ENCODE results near the gene PTOV1.
A peak's percentile ranks its signal among the peaks of the same experiment; 100 is the strongest.

Gene PTOV1

DNA sequence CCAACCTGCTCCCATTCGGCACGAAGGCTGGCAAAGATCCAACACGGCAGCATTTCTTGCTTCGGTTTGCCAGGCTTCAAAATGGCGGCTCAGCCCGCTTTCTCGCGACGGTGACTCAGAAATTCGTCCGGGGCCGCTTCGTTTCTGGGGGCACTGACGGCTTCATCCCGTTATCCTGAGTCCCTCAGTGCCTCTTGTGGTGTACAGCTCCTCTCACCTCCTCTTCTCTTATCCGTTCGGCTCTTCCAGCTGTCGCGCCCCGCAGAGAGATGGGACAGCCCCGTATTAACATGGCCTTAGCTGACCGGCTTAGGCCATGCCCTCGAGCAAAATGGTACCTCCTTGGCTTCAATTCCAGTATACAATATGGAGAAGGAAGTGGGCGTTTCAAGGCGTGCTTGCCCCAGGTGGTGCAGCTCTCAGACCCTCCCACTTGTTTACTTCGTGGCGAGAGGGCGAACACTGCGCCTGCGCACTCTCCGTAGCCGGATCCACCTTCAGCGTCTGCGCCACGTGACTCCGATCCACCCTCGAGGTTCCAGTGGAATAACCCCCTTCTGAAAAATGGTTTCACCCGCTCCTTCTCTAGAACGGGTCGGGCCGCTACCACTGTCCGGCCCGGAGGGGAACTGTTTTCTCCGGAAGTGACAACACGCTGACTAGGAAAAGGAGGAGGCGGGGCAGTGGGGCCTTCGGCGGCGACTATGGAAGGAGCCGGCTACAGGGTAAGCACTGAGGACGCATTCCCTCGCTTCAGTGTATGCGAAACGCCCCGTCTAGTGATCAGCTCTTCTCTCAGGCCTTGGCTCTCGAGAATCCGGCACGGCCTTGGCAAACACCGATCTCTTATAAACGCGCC lies 26.3 kb downstream of the PTOV1 start, which contains the start of the genes AKT1S1 and TBC1D17:
AKT1S1 (minus strand) TSS at position 336 of the 859 bp plus-strand sequence. CDS start 4,060 bp downstream, outside the sequence.
TBC1D17 (plus strand) TSS at position 683 of the 859 bp plus-strand sequence; CDS start at position 705, 22 bp downstream.
- DNase-seq, result peak; percentile 99

GRCh38 chr19:49877879-49878743 lies 27.2 kb downstream of the PTOV1 start:
- DNase-seq, result peak; percentile 93

- no peak for DNase-seq
Observed at GRCh38 chr19:49878744-49879070, 27.7 kb downstream of the PTOV1 start.

GRCh38 chr19:49879243-49879963 lies 28.4 kb downstream of the PTOV1 start:
- DNase-seq, result no peak

DNA sequence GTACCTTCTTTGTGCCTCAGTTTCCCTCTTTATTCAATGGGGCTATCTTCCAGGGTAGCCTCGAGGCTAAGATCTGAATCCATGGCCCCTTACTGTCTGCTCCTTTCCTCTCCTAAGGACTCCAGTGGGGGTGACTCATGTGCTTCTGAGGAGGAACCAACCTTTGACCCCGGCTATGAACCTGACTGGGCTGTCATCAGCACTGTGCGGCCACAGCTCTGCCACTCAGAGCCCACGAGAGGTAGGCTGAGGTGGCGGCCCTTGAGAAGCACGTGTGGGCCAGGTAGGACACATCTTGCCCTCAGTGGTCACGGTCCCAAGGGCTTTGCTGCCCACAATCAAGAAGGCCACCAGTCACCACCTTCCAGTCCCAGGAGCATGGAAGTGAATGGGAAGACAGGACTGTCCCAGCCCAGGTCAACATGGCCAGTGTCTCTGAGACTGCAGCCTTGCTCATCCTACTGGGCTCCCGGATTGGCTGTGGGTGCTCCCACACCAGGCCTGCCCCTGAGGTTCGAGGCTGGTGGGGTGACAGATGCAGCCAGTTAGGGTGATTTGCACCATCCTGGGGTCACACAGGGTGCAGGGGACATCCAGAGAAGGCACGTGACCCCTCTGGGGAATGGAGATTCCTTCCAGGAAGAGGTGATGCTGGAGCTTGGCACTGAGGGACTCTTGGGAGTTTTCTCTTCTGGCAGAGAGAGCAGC lies 29.4 kb downstream of the PTOV1 start:
- DNase-seq, result no peak

DNA sequence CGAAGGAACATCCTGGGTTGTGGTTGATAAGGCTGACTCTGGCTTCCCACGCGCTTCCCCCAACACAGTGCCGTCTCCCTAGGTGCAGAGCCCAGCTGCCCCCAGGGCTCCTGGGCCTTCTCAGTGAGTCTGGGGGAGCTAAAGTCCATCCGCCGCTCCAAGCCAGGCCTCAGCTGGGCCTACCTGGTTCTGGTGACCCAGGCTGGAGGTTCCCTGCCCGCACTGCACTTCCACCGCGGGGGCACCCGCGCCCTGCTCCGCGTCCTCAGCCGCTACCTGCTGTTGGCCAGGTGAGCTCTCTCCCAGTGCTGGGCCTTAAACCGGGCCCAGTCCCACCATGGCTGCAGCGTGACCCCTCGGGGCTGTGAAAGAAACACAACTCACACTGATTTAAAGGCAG lies 30.2 kb downstream of the PTOV1 start:
- DNase-seq, result no peak

GRCh38 chr19:49881672-49882394 lies 30.9 kb downstream of the PTOV1 start:
- no peak for DNase-seq

- no peak for DNase-seq
Observed at GRCh38 chr19:49882643-49883042, 31.7 kb downstream of the PTOV1 start.

DNA sequence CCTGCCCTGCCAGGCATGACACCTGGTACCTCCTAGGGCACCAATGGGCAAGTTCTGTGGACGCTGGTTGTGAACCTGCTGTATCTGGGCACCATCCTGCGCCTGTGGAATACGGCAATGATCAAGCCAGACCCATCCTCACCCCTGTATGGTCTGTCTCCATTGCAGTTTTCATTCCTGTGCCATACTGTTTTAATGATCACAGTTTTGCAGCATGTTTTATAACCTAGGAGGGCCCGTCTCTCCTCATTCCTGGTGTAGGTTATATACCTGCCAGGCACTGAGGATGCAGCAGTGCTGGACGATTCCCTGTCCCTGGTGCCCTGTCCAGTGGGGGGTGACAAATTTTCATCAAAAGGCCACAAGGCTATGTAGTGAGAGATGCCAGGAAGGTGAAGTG lies 32.1 kb downstream of the PTOV1 start:
- DNase-seq, result no peak

DNA sequence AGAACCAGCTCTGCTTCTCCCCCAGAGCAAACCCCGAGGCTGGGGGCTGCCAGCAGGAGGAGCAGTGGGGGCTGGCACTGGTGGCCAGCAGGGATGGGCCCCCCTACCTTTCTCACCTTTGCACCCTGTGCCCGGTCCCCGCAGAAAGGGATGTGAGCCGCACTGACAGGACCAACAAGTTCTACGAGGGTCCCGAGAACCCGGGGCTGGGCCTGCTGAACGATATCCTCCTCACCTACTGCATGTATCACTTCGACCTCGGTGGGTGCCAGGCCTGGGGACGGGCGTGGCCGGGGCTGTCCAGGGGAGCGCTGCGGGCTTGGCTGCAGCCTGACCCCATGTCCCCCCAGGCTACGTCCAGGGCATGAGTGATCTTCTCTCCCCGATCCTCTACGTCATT lies 33.1 kb downstream of the PTOV1 start:
- DNase-seq, result no peak

GRCh38 chr19:49884760-49885159 lies 33.8 kb downstream of the PTOV1 start:
- DNase-seq, result no peak

GRCh38 chr19:49887037-49887664 lies 36.2 kb downstream of the PTOV1 start:
- DNase-seq, result no peak

DNA sequence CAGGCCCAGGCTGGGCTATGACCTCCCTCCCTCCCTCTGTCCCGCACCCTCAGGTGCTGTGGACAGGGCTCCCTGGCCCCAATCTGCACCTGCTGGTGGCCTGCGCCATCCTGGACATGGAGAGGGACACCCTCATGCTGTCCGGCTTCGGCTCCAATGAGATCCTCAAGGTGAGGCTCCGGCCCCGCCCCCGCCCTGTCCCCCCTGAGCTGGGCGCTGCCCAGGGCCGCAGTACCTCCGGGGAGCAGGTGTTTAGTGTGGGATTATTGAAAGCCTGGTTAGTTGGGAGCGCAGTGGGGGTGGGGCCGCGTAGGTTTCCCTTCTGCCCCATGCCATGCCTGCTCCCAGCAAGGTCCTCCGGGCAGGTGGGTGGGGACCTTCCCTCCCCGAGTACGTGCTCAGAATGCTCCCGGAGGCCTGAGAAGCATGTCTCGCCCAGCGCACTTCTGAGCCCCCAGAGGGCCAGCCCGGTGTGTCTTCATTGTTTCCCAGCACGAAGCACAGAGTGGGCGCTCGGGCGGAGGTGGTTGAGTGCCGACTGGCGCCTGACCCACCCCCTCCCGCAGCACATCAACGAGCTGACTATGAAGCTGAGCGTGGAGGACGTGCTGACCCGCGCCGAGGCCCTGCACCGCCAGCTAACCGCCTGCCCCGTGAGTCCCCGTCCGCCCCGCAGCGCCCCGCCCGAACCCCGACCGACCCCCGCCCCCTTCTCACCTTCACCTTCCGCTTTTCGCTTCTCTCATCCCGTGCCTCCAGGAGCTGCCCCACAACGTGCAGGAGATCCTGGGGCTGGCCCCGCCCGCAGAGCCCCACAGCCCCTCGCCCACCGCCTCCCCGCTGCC lies 36.9 kb downstream of the PTOV1 start:
- no peak for DNase-seq

DNA sequence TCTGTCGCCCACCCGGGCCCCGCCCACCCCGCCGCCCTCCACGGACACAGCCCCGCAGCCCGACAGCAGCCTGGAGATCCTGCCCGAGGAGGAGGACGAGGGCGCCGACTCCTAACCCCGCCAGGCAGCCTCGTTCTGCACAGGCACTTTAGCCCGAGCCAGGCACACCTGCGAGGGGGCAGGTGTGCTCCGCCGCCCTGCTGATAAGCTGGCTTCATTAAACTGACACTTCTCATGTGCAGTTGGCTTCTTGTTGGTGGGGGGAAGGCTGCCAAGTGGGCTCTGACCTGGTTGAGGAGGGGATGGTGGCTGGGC lies 37.5 kb downstream of the PTOV1 start:
- DNase-seq, result peak; percentile 26

- DNase-seq, result no peak
Observed at GRCh38 chr19:49889038-49889686, 38.2 kb downstream of the PTOV1 start.

- DNase-seq, result no peak
Observed at GRCh38 chr19:49889687-49890348, 38.9 kb downstream of the PTOV1 start.

DNA sequence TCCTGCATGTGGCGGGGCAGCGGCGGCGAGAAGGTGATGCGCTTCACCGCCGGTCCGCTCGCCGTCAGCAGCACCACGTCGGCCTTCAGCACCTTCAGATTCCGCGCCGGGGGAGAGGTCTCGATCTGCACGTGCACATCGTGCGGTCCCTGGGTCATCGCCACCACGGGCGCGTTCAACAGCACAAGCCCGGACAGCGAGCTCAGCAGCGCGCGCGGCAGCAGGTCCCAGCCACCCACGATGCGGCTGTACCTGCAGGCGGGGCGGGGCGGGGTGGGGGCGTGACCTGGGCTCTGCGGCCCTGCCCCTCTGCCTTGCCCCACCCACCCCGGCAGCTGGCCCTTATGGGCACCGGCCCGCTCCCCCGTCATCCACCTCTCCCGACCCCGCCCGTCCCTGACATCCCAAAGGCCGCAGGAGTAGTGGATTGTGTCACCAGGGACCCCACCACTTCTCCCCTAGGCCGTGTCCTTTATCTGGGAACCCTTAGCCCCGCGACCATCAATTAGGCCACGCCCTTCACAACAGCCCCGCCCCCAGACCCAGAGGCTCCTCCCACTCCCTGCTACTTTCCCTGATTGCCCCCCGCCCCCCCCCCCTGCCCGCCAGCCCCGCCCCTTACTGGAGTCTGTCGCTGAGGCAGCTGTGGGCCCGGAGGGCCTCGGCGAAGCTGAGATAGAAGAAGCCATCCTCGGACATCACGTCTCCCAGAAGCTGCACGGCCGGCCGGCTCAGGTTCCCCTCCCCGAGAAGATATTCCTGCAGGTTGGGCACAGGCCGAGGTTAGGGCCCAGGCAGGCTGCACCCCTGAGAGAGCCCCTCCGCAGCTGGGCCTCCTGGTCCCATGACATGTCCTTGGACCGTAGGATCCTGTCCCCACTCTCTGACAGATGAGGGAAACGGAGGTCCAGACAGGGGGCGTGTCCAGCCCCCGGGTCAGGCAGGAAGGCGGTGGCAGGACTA lies 39.7 kb downstream of the PTOV1 start:
- DNase-seq, result peak; percentile 61

DNA sequence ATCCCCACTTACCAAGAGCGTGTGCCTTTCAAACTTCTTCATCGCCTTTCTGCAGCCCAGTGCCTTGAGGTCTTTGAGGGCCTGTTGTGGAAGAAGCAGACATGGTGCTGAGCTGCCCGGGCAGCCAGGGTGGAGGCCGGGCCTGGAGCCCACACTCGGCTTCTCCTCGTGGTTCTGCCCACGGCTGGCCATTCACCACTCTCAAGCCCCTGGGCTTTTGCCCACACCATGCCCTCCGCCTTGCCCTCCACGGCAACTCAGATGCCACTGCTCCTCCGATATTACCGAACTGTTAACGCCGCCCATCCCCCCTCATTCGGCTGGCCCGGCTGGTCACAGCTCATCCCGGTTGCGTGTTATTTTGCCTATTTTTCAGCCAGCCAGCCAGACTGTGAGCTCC lies 40.4 kb downstream of the PTOV1 start:
- DNase-seq, result no peak

Data from NCI-H526 treated with DMSO at 0.1 percent for 48 hours (cell line).